GM23248 (cell line): ENCODE data around the gene TTC4. TPM values are rescaled to one million over a fixed set of nuclear protein-coding genes. Genes with fewer than 3 reads are reported as not detected.
A peak's percentile ranks its signal among the peaks of the same experiment; 100 is the strongest.

Experiments
- DNase-seq: peaks from one replicate; pipeline ENCODE4 v3.0.0-alpha.2; 2015
- H2AFZ ChIP-seq: fragments of 200-600 bp; sonication (generic); 2 replicates; pipeline ENCODE4 v1.6.1; 2016; ENCODE audit warnings: antibody characterized with exemption
- H3F3A ChIP-seq: fragments of 200-600 bp; sonication (generic); 2 replicates; pipeline ENCODE4 v1.6.1; 2016; ENCODE audit warnings: mild to moderate bottlenecking, antibody characterized with exemption, mixed run types; ENCODE audit not compliant: insufficient read depth
- H3K27ac ChIP-seq: fragments of 200-600 bp; sonication (generic); 2 replicates; pipeline ENCODE4 v1.5.1; 2016; ENCODE audit warnings: mild to moderate bottlenecking
- H3K27me3 ChIP-seq: fragments of 200-600 bp; sonication (generic); replicated peaks from 2 replicates; pipeline ENCODE4 v1.6.1; 2016; ENCODE audit warnings: mild to moderate bottlenecking; ENCODE audit not compliant: insufficient read depth
- H3K36me3 ChIP-seq: fragments of 200-600 bp; sonication (generic); 2 replicates; pipeline ENCODE4 v1.6.1; 2016; ENCODE audit warnings: low read depth, mild to moderate bottlenecking
- H3K4me1 ChIP-seq: fragments of 200-600 bp; sonication (generic); 2 replicates; pipeline ENCODE4 v1.6.1; 2016; ENCODE audit warnings: mild to moderate bottlenecking; ENCODE audit not compliant: insufficient read depth
- H3K4me2 ChIP-seq: fragments of 200-600 bp; sonication (generic); one replicate; pipeline ENCODE4 v1.6.1; 2016; ENCODE audit warnings: mild to moderate bottlenecking; ENCODE audit not compliant: unreplicated experiment
- H3K4me3 ChIP-seq: fragments of 200-600 bp; sonication (generic); 2 replicates; pipeline ENCODE4 v1.5.1; 2016; ENCODE audit warnings: mild to moderate bottlenecking
- H3K79me2 ChIP-seq: fragments of 200-600 bp; sonication (generic); 2 replicates; pipeline ENCODE4 v1.6.1; 2016; ENCODE audit warnings: mild to moderate bottlenecking; ENCODE audit not compliant: insufficient read depth
- H3K9ac ChIP-seq: fragments of 200-600 bp; sonication (generic); 2 replicates; pipeline ENCODE4 v1.6.1; 2016; ENCODE audit warnings: mild to moderate bottlenecking
- H3K9me2 ChIP-seq: fragments of 200-600 bp; sonication (generic); 2 replicates; pipeline ENCODE4 v1.6.1; 2016; ENCODE audit warnings: mixed run types, mild to moderate bottlenecking, moderate library complexity; ENCODE audit not compliant: insufficient read depth
- H3K9me3 ChIP-seq: fragments of 200-600 bp; sonication (generic); one replicate; pipeline ENCODE4 v1.6.1; 2017; ENCODE audit warnings: low read depth
- H4K20me1 ChIP-seq: fragments of 200-600 bp; sonication (generic); 2 replicates; pipeline ENCODE4 v1.6.0; 2016; ENCODE audit not compliant: insufficient read depth
- EZH2 ChIP-seq: fragments of 200-600 bp; sonication (generic); IDR thresholded peaks from 2 replicates; pipeline ENCODE4 v1.6.1; 2018; ENCODE audit warnings: antibody characterized with exemption, mild to moderate bottlenecking; ENCODE audit not compliant: insufficient read depth, poor library complexity, severe bottlenecking
- EZH2phosphoT487 ChIP-seq: fragments of 200-600 bp; sonication (generic); IDR thresholded peaks from 2 replicates; pipeline ENCODE4 v1.6.1; 2018; ENCODE audit warnings: antibody characterized with exemption, moderate library complexity, mild to moderate bottlenecking, low read depth; ENCODE audit not compliant: insufficient read depth
- WGBS, 2 experiments: methylation state at CpG; one replicate each; pipeline ENCODE4 v1.1.6; 2015 to 2017; ENCODE audit warnings: low lambda C conversion rate in 2 of 2, low coverage in 1 of 2; ENCODE audit errors: missing lambda C conversion rate in 2 of 2; 5-methylcytosine and 5-hydroxymethylcytosine counted together
- in situ Hi-C: fragments of 300-500 bp; cut with MboI; formaldehyde crosslinking; loops from 2 replicates; pipeline ENCODE4 v1.15.0; 2020
- polyA plus RNA-seq: library from polyadenylated mRNA; unstranded; fragments of >200 nt; fragmentation: Nextera tagmentation; extraction: Ambion mirVana; gene quantifications from 2 replicates; pipeline ENCODE4 v1.2.1, GENCODE V29; 2016
- total RNA-seq: library from RNA; depleted of rRNA; stranded (reverse); fragments of >200 nt; shearing (Covaris generic); gene quantifications from 2 replicates; pipeline ENCODE4 v1.2.3, GENCODE V29; 2014

TTC4 gene
- total and polyA plus RNA-seq, 2 experiments from 2014 or later = 24.2 to 27.1 TPM

GRCh38 chr1:54764133-54764921 is 48.7 kb downstream of the TTC4 start, which contains the start of gene PARS2:
TSS of gene PARS2 (minus strand) at chr1:54764523. CDS start at chr1:54759161, 5,362 bp downstream.
- in situ Hi-C loops = no loop called here
- peaks cover 28% of the 10 kb centered on the region for H3K79me2 ChIP-seq

GRCh38 chr1:54764922-54765561 is 49.4 kb downstream of the TTC4 start:
- in situ Hi-C loops = no loop called here
- peak overlapping the region; percentile 81 for H3K9ac ChIP-seq
- no peak for DNase-seq
- peaks cover 11% of the 10 kb centered on the region; the same call in 1 of the 2 replicates for H3K4me1 ChIP-seq
- H3K27me3 ChIP-seq = no peaks in the 10 kb centered on the region
- no peak for TF ChIP-seq EZH2phosphoT487
- TF ChIP-seq EZH2 = no peak
- WGBS, 2 experiments = 57 to 58% methylated on average over 13 of the region's 13 CpGs
- no peaks in the 10 kb centered on the region for H3K9me2 ChIP-seq
- peak overlapping the region; percentile 84 for H3K4me3 ChIP-seq
- H3K36me3 ChIP-seq = no peaks in the 10 kb centered on the region
- H3F3A ChIP-seq = no peaks in the 10 kb centered on the region
- no peaks in the 10 kb centered on the region for H4K20me1 ChIP-seq
- peak overlapping the region; percentile 82 for H3K4me2 ChIP-seq
- H2AFZ ChIP-seq = peak overlapping the region; percentile 98
- H3K79me2 ChIP-seq = peaks cover 28% of the 10 kb centered on the region
- H3K9me3 ChIP-seq = no peaks in the 10 kb centered on the region
- peak overlapping the region; percentile 66 for H3K27ac ChIP-seq

More at GRCh38 chr1:54764133-54764921, 48.7 kb downstream of the TTC4 start, which contains the start of gene PARS2:
- peaks cover 11% of the 10 kb centered on the region; the same call in 1 of the 2 replicates for H3K4me1 ChIP-seq
- H3K4me2 ChIP-seq = peak within 1 kb of the TSS; percentile 82
- no peaks in the 10 kb centered on the region for H4K20me1 ChIP-seq
- no peaks in the 10 kb centered on the region for H3K9me2 ChIP-seq
- H3K4me3 ChIP-seq = peak within 1 kb of the TSS; percentile 84
- H3K36me3 ChIP-seq = no peaks in the 10 kb centered on the region
- H3K27me3 ChIP-seq = no peaks in the 10 kb centered on the region
- no peaks in the 10 kb centered on the region for H3K9me3 ChIP-seq
- peak within 1 kb of the TSS; percentile 66 for H3K27ac ChIP-seq
- WGBS, 2 experiments = 1% methylated on average over 52 to 56 of the region's 57 CpGs
- peak within 1 kb of the TSS; percentile 87 for H3K9ac ChIP-seq
- peak; percentile 100 for DNase-seq
- TF ChIP-seq EZH2phosphoT487 = no peak
- TF ChIP-seq EZH2 = no peak
- H2AFZ ChIP-seq = peak within 1 kb of the TSS; percentile 98
- H3F3A ChIP-seq = no peaks in the 10 kb centered on the region

GRCh38 chr1:54766726-54767125 is 51.1 kb downstream of the TTC4 start:
- Histone ChIP-seq H3F3A (no peaks in the 10 kb centered on the region), H3K36me3 (no peaks in the 10 kb centered on the region), H3K9me3 (no peaks in the 10 kb centered on the region), H3K9me2 (no peaks in the 10 kb centered on the region), H4K20me1 (no peaks in the 10 kb centered on the region), H3K4me3 (no peak overlapping the region), H3K4me1 (peaks cover 11% of the 10 kb centered on the region; the same call in 1 of the 2 replicates), H2AFZ (no peak overlapping the region; the same call in 1 of the 2 replicates), H3K79me2 (peaks cover 21% of the 10 kb centered on the region), H3K9ac (no peak overlapping the region), H3K27me3 (no peaks in the 10 kb centered on the region), H3K4me2 (no peak overlapping the region), H3K27ac (no peak overlapping the region)
- WGBS, 2 experiments = 12 to 14% methylated on average over 4 of the region's 4 CpGs
- no peak for TF ChIP-seq EZH2
- TF ChIP-seq EZH2phosphoT487 = no peak
- in situ Hi-C loops = no loop called here
- no peak for DNase-seq

GRCh38 chr1:54767526-54767925 is 51.9 kb downstream of the TTC4 start:
- no peaks in the 10 kb centered on the region for H3K9me2 ChIP-seq
- H3K4me3 ChIP-seq = no peak overlapping the region
- H3F3A ChIP-seq = no peaks in the 10 kb centered on the region
- H3K4me1 ChIP-seq = peaks cover 11% of the 10 kb centered on the region; the same call in 1 of the 2 replicates
- H3K9me3 ChIP-seq = no peaks in the 10 kb centered on the region
- no peaks in the 10 kb centered on the region for H3K36me3 ChIP-seq
- no peak overlapping the region for H3K9ac ChIP-seq
- no peak overlapping the region for H3K4me2 ChIP-seq
- peaks cover 17% of the 10 kb centered on the region for H3K79me2 ChIP-seq
- H3K27ac ChIP-seq = no peak overlapping the region
- no peak overlapping the region for H2AFZ ChIP-seq
- in situ Hi-C loops = no loop called here
- no peak for TF ChIP-seq EZH2phosphoT487
- TF ChIP-seq EZH2 = no peak
- DNase-seq = no peak
- no peaks in the 10 kb centered on the region for H3K27me3 ChIP-seq
- no peaks in the 10 kb centered on the region for H4K20me1 ChIP-seq
- 19% methylated on average over 6 of the region's 6 CpGs for WGBS, 2 experiments
